WTC11 (cell line): ENCODE data around the gene MADCAM1. TPM values are rescaled to one million over a fixed set of nuclear protein-coding genes. Genes with fewer than 3 reads are reported as not detected.

ENCODE experiments used
- ATAC-seq: fragments of 200-7000 bp; cut with Tn5 transposase; 2 replicates; pipeline ENCODE4 v1.10.0; 2021; ENCODE audit warnings: mild to moderate bottlenecking, moderate library complexity
- CTCF ChIA-PET: fragments of 300-600 bp; sonication (Branson Sonifier 250); formaldehyde crosslinking; loops from one replicate; lab custom pipeline; 2021; ENCODE audit warnings: antibody characterized with exemption; lab: Charles Lee
- POLR2A ChIA-PET: fragments of 350-600 bp; sonication (Branson Sonifier 250); formaldehyde crosslinking; loops from one replicate; lab custom pipeline; 2021; ENCODE audit warnings: antibody characterized with exemption; lab: Charles Lee
- DNase-seq: peaks from one replicate; pipeline ENCODE4 v3.0.0; 2021; ENCODE audit warnings: low spot score
- H3K27ac Mint-ChIP-seq: 2 replicates; pipeline ENCODE4 v1.8.0; 2021; ENCODE audit warnings: mixed read lengths
- H3K27me3 Mint-ChIP-seq: 2 replicates; pipeline ENCODE4 v1.8.0; 2021; ENCODE audit warnings: low read depth, mild to moderate bottlenecking, moderate library complexity, mixed read lengths
- H3K36me3 Mint-ChIP-seq: 2 replicates; pipeline ENCODE4 v1.8.0; 2021; ENCODE audit warnings: mixed read lengths
- H3K4me1 Mint-ChIP-seq: 2 replicates; pipeline ENCODE4 v1.8.0; 2022; ENCODE audit warnings: mixed read lengths
- H3K4me3 Mint-ChIP-seq: 2 replicates; pipeline ENCODE4 v1.8.0; 2021; ENCODE audit warnings: mild to moderate bottlenecking, moderate library complexity, mixed read lengths
- H3K9me3 Mint-ChIP-seq: 2 replicates; pipeline ENCODE4 v1.8.0; 2021; ENCODE audit warnings: mixed read lengths
- AFF4 ChIP-seq: sonication (generic); formaldehyde crosslinking; IDR thresholded peaks from 2 replicates; pipeline ENCODE4 v1.8.1; 2023; ENCODE audit warnings: mild to moderate bottlenecking, missing genetic modification reagents, borderline replicate concordance
- ATF2 ChIP-seq: sonication (generic); formaldehyde crosslinking; IDR thresholded peaks from 2 replicates; pipeline ENCODE4 v1.8.1; 2022; ENCODE audit warnings: low read depth, missing genetic modification reagents, borderline replicate concordance
- ATF6 ChIP-seq: sonication (generic); formaldehyde crosslinking; IDR thresholded peaks from 2 replicates; pipeline ENCODE4 v1.8.1; 2023; ENCODE audit warnings: mild to moderate bottlenecking, missing genetic modification reagents
- CDX4 ChIP-seq: fragments of 250-450 bp; sonication (Bioruptor Pico); IDR thresholded peaks from 2 replicates; pipeline ENCODE4 v1.9.0; 2021; ENCODE audit warnings: moderate library complexity, mild to moderate bottlenecking, inconsistent platforms, borderline replicate concordance
- FOXK1 ChIP-seq: sonication (generic); formaldehyde crosslinking; IDR thresholded peaks from 2 replicates; pipeline ENCODE4 v1.8.0; 2022; ENCODE audit warnings: mild to moderate bottlenecking, moderate library complexity, missing genetic modification reagents
- IRF1 ChIP-seq: sonication (generic); formaldehyde crosslinking; IDR thresholded peaks from 2 replicates; pipeline ENCODE4 v1.8.0; 2023; ENCODE audit warnings: missing genetic modification reagents
- KAT7 ChIP-seq: sonication (generic); formaldehyde crosslinking; IDR thresholded peaks from 2 replicates; pipeline ENCODE4 v1.8.1; 2023; ENCODE audit warnings: missing genetic modification reagents, mild to moderate bottlenecking, borderline replicate concordance
- NFYB ChIP-seq: sonication (generic); formaldehyde crosslinking; conservative IDR thresholded peaks from 2 replicates; pipeline ENCODE4 v1.8.0; 2022; ENCODE audit warnings: low read depth, missing genetic modification reagents
- TEAD1 ChIP-seq: sonication (generic); formaldehyde crosslinking; IDR thresholded peaks from 2 replicates; pipeline ENCODE4 v1.8.0; 2022; ENCODE audit warnings: mild to moderate bottlenecking, missing genetic modification reagents
- USF2 ChIP-seq: sonication (generic); formaldehyde crosslinking; IDR thresholded peaks from 2 replicates; pipeline ENCODE4 v1.8.1; 2023; ENCODE audit warnings: mild to moderate bottlenecking, missing genetic modification reagents, moderate library complexity
- ZNF121 ChIP-seq: sonication (generic); formaldehyde crosslinking; IDR thresholded peaks from 2 replicates; pipeline ENCODE4 v1.8.0; 2023; ENCODE audit warnings: missing genetic modification reagents
- ZNF263 ChIP-seq: sonication (generic); formaldehyde crosslinking; IDR thresholded peaks from 2 replicates; pipeline ENCODE4 v1.8.1; 2022; ENCODE audit warnings: low read depth, mild to moderate bottlenecking, moderate library complexity, missing genetic modification reagents
- ZNF281 ChIP-seq: sonication (generic); formaldehyde crosslinking; IDR thresholded peaks from 2 replicates; pipeline ENCODE4 v1.8.0; 2023; ENCODE audit warnings: mild to moderate bottlenecking, missing genetic modification reagents
- ZNF423 ChIP-seq: fragments of 250-450 bp; sonication (Bioruptor Pico); IDR thresholded peaks from 2 replicates; pipeline ENCODE4 v2.1.2; 2022; ENCODE audit warnings: mild to moderate bottlenecking, moderate library complexity
- total RNA-seq: library from RNA; stranded (reverse); gene quantifications from 3 replicates; pipeline ENCODE4 v1.2.3, GENCODE V29; 2021

The MADCAM1 gene
- total RNA-seq, 1 experiment from 2014 or later: 4.7 TPM

- Mint-ChIP-seq H3K27me3 (peaks cover 13% of the 10 kb centered on the region), H3K27ac (no peak overlapping the region), H3K4me1 (peaks cover 13% of the 10 kb centered on the region), H3K36me3 (peaks cover 8% of the 10 kb centered on the region), H3K9me3 (peaks cover 4% of the 10 kb centered on the region; the same call in 1 of the 2 replicates), H3K4me3 (no peak overlapping the region)
- ATAC-seq: no peak
- TF ChIP-seq ZNF423 (CRISPR knock-in tag): no peak
- no peak for TF ChIP-seq ATF6 (CRISPR knock-in tag)
- CTCF ChIA-PET: no interaction called here
- POLR2A ChIA-PET: no interaction called here
- no peak for DNase-seq
Measured at GRCh38 chr19:514166-514663, 17.9 kb downstream of the MADCAM1 start.

GRCh38 chr19:517721-518597, 21.7 kb downstream of the MADCAM1 start:
- Mint-ChIP-seq H3K27me3 (peaks cover 37% of the 10 kb centered on the region), H3K4me1 (peaks cover 3% of the 10 kb centered on the region), H3K36me3 (peaks cover 10% of the 10 kb centered on the region), H3K9me3 (peaks cover 9% of the 10 kb centered on the region), H3K4me3 (no peak overlapping the region), H3K27ac (no peak overlapping the region)
- ATAC-seq (no peak), DNase-seq (no peak)
- CTCF ChIA-PET: interaction anchor here (0.6 to 2.8 kb wide), 8 partner anchors 7 to 271 kb away, joined by 3 to 26 read pairs (median 4); partner anchors contain the start of gene CDC34
- POLR2A ChIA-PET: interaction anchor here (1.6 kb wide), 1 partner anchor 13 kb away, joined by 4 read pairs; the partner anchor contains the start of gene CDC34
- TF ChIP-seq ZNF263 (0 out of 2 replicates have a peak, but pooled peaks have one; percentile 5), ZNF281 (CRISPR knock-in tag) (no peak)

- Mint-ChIP-seq H3K4me3 (no peak overlapping the region), H3K36me3 (peaks cover 10% of the 10 kb centered on the region), H3K4me1 (peaks cover 3% of the 10 kb centered on the region), H3K27ac (no peak overlapping the region), H3K9me3 (peaks cover 9% of the 10 kb centered on the region), H3K27me3 (peaks cover 33% of the 10 kb centered on the region)
- CTCF ChIA-PET: interaction anchor here (0.5 to 2.8 kb wide), 8 partner anchors 8 to 508 kb away, joined by 3 to 26 read pairs (median 4); partner anchors contain the start of gene CDC34
- peak; percentile 79 for DNase-seq
- peak; percentile 87 for ATAC-seq
- POLR2A ChIA-PET: interaction anchor here (0.6 to 1.6 kb wide), 3 partner anchors 8 to 12 kb away, joined by 3 to 6 read pairs (median 4); partner anchors contain the start of gene CDC34
- TF ChIP-seq IRF1 (CRISPR knock-in tag): 0 out of 2 replicates have a peak, but pooled peaks have one; percentile 36
- no peak for TF ChIP-seq ATF2 (CRISPR knock-in tag)
- TF ChIP-seq USF2: no peak
- no peak for TF ChIP-seq AFF4 (CRISPR knock-in tag)
- TF ChIP-seq TEAD1 (CRISPR knock-in tag): 0 out of 2 replicates have a peak, but pooled peaks have one; percentile 13
- TF ChIP-seq ZNF121 (CRISPR knock-in tag): peak; percentile 53
- peak; percentile 41; the same call in 1 of the 2 replicates for TF ChIP-seq ZNF263
- TF ChIP-seq NFYB (CRISPR knock-in tag): no peak
- no peak for TF ChIP-seq KAT7 (CRISPR knock-in tag)
- peak; percentile 20; the same call in 1 of the 2 replicates for TF ChIP-seq FOXK1 (CRISPR knock-in tag)
- TF ChIP-seq CDX4: no peak
Measured at GRCh38 chr19:518598-519231, 22.4 kb downstream of the MADCAM1 start.
